HK-2 (cell line): ENCODE data around the gene SNX30.
"Not testable (repeated sequence)": the region's sequence is repeated elsewhere in the genome, so short reads cannot be mapped to it uniquely, and the experiment has no call there.

Source experiments
- DNase-seq: peaks from one replicate; pipeline ENCODE4 v3.0.0-alpha.2; 2018; ENCODE audit not compliant: unreplicated experiment

The SNX30 gene, protein sequence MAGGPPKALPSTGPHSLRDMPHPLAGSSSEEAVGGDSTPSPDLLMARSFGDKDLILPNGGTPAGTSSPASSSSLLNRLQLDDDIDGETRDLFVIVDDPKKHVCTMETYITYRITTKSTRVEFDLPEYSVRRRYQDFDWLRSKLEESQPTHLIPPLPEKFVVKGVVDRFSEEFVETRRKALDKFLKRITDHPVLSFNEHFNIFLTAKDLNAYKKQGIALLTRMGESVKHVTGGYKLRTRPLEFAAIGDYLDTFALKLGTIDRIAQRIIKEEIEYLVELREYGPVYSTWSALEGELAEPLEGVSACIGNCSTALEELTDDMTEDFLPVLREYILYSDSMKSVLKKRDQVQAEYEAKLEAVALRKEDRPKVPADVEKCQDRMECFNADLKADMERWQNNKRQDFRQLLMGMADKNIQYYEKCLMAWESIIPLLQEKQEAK

DNA sequence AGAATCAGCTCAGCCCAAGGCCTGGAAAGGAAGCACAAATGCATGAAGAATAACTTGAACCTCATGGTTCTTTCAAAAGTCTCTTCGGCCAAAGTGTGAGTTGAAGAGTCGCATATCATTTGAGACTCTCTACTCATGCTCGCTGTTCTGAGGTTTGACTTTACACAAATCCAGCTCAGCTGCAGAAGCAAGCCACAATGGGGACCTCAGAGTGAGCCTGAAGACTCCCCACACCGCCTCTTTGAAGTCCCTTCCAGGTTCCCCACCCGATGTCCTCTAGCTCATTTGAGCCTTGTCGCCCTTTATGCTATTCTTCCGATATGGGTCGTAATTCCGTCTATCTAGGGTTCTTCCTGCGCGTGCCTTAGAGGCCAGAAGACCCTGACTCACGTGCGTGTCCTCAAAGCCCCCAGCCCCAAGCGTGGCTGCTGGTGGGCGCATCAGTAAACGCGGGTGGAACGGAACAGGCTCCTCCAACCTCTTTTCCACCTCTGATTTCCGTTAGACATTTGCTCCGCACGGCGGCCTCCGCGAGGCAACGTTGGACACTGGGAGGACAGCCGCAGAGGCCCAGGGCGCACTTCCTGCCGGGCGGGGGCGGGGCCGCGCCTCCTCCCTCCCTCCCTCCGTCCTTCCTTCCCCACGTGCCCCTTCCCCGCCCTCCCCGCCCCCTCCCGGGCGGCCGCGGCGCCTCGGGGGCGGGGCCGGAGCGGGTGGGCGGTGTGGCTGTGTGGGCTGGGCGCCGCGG is at the start of gene SNX30:
SNX30 (plus strand) TSS at position 745 of the 748 bp plus-strand sequence. CDS start 242 bp downstream, outside the sequence.
- peak; percentile 90 for DNase-seq

DNA sequence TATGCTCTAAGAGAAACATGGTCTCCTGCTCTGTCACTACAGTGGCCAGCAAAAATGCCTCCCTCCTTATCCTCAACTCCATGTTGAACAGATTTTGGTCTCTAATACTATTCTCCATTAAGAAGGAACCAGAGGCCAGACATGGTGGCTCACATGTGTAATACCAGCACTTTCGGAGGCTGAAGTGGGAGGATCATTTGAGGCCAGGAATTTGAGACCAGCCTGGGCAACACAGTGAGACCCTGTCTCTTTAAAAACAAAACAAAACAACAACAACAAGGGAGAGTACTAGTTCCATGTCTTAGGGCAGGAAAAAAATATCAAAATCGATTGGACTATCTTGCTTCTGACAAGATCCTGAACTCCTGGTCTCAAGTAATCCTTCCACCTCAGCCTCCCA is 47.3 kb upstream of the SNX30 start:
- DNase-seq, result no peak

DNA sequence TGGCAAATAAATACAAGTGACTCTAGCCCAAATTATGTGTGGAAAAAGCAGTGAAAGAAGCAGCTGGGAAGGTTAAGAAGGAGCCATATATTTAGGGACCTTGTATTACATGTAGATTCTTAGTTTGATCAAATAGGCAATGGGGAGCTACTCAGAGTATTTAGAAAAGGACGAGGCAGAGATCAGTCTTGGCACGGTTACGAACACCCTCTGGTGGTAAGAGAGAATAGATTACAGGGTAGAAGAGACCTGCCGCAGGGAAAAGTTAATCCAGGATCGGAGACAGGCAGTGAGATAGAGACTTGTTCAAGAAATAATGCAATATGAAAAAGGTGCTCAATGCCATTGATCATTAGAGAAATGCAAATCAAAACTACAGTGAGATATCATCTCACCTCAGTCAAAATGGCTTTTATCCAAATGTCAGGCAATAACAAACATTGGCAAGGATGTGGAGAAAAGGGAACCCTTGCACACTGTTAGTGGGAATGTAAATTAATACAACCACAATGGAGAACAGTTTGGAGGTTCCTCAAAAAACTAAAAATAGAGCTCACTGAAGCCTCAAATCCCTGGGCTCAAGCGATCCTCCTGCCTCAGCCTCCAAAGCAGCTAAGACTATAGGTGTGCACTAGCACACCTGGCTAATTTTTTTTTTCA is 44.7 kb upstream of the SNX30 start:
- no peak for DNase-seq

DNA sequence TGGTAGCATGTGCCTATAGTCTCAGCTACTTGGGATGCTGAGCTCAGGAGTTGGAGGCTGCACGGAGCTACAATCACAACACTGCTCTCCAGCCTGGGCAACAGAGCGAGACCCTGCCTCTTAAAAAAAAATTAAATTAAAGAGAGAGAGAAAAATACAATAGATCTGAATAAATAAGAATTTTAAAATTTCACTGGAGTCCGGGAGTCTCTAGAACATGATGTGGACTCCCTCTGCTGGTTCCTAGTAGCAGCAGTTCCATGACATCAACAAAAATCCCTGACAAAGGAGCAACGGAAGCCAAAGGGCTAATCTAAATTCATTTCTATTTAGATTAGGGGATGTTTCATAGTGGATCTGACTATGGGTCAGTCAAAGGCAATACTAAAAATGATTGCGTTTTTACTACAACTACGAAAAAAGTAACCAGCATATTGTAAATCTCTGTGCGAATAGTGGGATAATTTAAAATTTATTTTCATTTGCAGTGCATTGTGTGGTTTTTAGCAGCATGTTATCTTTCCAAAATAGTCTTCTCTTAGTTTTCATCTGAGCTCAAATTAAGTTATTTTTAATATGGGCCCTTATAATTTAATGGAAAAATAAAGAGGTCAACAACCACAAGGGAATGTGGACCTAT is 39.4 kb upstream of the SNX30 start:
- peak; percentile 6 for DNase-seq

DNA sequence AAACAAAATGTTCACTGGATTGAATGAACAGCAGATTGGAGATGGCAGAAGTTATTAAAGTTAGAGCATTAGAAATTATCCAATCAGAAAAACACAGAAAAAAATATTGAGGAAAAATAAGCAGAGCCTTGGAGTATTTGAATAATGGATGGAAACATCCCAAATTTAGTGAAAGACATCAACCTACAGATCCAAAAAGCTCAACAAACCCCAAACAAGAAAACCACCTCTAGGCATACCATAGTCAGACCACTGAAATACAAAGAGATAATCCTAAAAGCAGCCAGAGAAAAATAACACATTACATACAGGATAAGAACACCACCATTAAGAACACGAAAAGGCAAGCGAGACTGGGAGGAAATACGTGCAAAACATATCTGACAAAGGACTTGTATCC is 37.9 kb upstream of the SNX30 start:
- DNase-seq, result no peak

DNA sequence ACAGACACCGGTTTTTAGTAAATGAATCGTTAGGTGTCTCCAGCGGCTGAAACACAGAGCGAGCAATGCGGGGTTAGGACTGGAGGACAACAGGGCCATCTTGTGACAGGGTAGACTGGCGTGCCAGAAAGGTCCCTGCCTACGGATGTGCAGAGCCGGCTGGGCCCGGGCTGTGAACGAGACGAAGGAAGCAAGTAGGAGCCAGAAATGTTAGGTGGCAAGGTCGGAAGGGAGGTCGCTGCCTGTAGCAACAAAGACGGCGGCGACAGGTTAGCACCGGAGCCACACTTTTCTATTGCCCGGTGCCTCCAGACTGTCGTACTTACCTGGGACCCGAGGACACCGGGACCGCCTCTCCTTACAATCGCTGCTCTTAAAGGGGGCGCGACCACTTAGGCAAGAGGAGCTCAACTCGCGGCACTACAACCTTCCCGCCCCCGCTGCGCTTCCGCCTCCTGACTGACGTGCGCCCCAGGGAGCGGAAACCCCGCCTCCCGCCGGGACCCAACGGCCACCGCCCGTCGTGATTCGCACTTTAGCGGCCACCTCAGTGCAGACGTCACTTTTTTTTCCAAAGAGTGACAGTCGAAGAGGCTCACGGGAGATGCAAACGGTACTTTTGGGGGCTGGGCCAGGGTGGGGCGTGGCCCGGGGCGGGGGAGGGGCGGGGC is 32.8 kb upstream of the SNX30 start, which contains the start of gene INIP:
INIP (minus strand) TSS at position 457 of the 671 bp plus-strand sequence. CDS start 1,632 bp downstream, outside the sequence.
- DNase-seq, result peak; percentile 95

DNA sequence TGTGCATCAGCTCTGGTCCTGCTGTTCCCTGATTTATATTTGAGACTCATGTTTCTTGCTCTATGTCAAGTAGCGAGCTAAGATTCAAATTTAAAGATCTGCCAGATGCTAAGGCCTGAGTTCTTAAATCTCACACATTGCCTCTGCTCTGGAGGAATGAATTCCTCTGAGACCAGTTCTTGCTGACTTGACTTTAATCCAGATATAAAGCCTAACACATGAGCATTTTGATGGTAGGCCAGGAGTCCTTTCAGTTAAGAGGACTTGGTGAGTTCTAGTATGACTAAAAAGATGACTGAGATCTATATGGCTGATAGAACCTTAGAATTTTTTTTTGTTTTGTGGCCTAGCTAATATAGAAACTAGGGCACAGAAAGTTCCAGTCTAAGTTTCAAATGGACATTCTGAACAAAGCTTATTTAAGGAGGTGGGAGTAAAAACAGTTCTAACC is 31.3 kb upstream of the SNX30 start:
- DNase-seq, result no peak

DNA sequence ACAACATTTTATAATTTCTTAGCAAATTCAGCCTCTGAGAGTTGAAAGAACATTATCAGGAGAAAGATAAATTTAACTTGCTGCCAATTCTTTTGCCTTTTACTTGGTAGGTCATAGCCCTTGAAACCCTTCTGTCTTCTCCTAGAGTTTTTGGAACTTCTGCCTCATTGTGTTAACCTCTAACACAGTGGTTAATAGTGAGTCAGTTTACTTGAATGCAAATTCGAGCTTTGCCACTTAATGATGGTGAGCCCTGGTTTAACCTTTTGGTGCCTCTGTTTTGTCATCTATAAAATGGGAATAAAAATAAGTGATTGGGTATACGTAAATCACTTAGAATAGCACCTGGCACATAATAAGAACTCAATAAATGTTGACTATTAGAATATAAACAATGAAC is 30.9 kb upstream of the SNX30 start:
- no peak for DNase-seq

DNA sequence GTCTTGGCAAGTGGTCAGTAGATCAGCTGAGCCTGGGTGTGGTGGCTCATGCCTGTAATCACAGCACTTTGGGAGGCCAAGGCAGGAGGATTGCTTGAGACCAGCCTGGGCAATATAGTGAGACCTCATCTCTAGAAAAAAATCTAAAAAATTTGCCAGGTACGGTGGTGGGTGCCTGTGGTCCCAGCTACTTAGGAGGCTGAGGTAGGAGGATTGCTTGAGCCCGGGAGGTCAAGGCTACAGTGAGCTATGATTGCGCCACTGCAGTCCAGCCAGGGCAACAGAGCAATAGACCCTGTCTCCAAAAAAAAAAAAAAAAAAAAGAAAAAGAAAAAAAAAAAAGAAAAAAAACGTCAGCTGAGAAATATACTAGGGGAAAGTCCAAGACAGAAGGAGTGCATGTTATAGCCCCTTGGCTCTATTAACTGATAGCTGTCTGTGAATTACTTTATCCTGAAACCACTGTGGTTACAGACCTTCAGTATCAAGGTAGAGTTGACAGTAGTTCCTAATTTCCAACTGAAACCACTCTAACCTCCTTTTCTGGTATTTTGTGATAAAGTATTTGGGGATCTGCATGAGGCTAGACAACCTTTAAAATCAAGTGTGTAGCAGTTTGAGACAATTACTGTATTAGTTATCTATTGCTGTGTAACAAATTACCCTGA is 30.3 kb upstream of the SNX30 start:
- DNase-seq, result no peak

DNA sequence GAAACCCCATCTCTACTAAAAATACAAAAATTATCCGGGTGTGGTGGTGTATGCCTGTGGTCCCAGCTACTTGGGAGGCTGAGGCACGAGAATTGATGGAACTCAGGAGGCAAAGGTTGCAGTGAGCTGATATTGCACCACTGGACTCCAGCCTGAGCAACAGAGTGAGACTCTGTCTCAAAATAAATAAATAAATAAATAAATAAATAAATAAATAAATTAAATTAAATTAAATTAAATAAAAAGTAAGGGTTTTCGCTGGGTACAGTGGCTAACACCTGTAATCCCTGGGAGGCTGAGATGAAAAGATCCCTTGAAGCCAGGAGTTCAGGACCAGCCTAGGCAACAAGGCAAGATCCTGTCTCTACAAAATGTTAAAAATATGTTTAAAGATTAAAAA is 27.8 kb upstream of the SNX30 start:
- not testable (repeated sequence) for DNase-seq

DNA sequence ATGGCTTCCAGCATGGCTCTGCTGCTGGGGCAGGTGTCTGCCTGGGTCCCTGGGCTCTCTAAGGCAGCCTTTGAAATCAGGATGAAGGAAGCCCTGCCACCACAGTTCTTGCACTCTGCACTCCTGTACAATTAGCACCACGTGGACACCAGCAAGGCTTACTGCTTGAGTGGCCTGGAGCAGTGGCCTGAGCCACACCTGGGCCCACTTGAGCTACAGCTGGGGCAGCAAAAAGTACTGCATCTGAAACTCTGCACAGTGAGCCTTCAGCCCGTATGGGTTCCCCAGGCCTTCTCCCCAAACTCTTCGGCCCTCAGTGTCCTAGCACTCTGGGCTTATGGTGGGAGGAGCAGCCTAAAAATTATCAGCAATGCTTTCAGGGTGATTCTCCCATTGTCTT is 24.6 kb upstream of the SNX30 start:
- DNase-seq, result no peak

DNA sequence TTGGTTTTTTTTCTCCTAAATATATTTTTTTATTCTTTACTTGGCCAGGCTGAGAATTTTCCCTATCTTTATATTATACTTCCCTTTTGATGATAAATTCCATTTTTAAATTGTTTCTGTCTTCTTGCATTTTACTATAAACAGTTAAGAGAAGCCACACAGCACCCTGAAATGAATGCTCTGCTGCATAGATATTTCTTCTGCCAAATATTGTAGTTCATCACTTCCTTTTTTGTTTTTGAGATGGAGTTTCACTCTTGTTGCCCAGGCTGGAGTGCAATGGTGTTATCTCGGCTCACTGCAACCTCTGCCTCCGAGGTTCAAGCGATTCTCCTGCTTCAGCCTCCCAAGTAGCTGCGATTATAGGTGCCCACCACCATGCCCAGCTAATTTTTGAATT is 24.1 kb upstream of the SNX30 start:
- DNase-seq, result no peak

DNA sequence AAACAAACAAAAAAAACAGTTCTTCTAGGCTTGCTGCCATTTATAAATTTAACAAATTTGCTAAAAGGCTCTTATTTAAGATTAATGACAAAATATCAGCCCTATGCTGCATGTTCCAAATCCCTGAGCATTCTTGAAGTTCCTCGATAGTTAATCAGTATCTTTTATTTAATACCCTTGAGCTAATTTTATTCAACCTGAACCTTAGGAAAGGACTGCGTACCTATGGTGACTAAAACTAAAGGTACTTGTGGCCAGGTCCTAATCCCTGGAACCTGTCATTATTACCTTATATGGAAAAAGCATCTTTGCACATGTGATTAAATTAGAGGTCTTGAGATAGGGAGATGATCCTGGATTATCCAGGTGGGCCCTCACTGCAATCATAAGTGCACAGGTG is 22.2 kb upstream of the SNX30 start:
- DNase-seq, result no peak

DNA sequence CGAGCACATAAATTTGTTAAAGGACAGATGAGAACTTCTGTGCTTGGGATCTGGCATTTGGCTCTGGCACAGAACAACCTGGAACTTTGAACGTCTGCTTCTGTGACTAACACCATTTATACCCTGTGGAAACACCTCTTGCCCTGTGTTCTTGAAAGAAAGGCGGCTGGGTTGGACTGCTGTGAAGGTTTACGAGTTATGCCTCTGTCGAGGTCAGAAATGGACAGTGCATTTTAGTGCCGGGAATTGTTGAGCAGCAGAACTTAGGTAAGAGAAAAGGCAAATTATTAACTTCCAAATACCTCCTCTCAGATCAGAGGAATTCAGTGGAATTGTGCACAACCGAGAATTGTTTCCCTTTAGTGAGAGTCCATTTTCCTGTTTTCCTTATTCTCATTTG is 18.6 kb upstream of the SNX30 start:
- no peak for DNase-seq

DNA sequence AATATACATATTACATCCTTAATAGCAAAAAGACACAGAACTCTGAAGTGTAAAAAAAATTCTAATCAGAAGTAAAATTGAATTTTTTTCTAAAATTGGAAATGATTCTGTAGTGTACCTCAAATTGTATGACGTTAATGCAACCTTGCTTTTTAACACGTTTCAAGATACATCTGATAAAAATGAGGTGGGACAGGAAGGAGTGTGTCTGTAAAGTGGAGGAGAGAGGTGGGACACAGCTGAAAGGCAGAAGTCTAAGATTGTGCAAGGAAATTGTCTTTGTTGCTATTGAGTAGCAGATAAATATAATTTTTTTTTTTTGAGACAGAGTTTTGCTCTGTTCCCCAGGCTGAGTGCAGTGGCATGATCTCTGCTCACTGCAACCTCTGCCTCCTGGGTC is 15.7 kb upstream of the SNX30 start:
- DNase-seq, result no peak

DNA sequence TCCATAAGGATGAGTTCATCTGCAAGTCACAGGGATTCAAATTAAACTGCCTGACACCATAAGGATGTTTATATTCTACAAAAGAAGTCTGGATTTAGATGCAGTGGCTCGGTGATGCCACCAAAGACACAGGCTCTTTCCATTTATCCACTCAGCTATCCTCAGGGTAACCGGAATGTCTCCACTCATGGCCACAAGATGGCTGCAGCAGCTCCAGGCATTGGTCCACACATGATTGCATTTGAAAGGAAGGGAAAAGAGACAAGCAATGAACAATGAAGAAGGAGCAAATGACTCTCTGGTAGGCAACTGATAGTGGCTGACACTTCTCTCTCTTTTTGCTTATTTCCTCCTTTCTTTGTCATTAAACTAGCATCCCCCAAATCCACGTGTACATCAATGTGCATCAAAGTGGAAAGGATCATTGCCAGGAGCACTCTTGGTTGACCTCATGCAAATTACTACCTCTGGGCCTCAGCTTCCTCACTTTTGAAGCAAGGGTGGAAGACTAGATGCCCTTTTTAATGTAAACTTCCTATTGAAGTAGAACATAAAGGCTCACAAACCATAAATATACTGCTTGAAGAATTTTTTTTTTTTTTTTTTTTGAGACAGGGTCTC is 7.2 kb upstream of the SNX30 start:
- DNase-seq, result no peak

DNA sequence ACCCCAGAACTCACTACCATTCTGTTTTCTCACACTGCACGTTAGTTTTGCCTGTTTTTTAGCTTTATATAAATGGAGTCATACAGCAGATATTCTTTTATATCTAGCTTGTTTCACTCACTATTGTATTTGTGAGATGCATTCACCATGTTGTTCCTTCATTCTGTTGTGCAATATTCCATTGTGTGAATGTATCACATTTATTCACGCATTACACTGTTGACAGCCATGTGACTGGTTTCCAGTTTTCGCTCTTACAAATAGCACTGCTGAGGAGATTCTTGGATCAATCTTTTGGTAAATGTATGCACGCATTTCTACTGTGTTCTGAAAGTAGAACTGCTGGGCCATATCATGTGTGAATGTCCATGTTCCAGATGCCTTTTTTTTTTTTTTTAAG is 6.4 kb upstream of the SNX30 start:
- no peak for DNase-seq

DNA sequence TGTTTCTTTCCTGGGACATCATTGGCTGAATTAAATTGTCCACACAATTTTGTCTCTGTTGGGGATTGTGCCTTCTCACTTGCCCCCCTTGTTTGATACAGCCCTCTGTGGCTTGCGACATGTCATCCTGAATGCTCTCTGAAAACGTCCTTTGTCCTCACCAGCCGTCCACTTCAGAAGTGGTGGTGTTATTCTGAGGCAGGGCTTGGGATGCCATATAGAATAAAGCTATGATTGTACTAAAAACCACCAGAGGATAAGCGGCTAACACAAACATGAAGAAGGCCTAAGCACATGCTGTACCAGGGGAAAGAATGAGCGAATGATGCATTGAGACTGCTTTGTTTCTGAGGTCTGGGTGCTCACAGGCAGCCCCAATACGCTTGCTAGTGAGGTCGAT is 3.5 kb upstream of the SNX30 start:
- no peak for DNase-seq

DNA sequence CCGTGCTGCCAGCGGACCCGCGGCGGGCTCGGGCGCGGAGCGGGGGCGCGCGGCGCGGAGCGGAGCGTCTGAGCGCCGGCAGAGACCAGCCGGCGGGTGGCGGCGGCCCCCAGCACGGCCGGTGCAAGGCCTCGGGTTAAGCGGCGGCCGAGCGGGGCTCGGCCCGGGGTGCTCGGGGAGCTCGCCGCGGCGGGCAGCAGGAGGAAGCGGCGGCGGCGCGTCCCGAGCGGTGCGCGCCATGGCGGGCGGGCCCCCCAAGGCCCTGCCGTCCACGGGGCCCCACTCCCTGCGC is 150 bp downstream of the SNX30 start:
- DNase-seq, result no peak

DNA sequence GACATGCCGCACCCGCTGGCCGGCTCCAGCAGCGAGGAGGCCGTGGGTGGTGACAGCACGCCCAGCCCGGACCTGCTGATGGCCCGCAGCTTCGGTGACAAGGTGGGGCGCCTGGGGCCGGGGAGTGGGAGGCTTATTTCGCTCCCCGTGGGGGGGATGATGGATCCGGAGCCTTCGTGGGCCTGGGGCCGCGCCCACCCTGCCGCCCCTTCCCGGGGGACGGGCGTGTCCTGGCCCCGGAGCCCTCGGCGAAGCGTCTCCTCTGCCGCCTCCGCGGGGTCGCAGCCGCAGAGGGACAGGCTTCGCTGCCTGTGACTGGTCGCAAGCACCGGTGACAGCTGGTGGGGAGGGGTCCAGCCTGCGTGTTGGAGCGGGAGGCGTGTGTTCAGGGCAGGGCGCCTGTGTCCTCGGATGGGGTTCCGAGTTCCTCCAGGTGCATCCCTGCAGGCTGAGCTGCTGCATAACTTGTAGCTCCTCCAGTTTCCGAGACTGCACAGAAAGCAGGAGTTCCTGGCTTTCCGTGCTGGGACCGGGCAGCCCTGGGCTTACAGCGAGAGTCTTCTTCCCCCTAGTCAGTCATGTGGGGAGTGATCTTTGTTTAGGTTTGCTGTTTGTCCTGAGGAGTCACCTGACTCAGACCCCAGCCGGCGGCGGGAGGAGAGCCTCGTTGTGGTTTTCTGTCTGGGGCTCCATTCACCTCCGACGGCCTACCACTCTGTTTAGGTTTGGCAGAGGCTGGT is 666 bp downstream of the SNX30 start:
- DNase-seq, result peak; percentile 72
